ENCODE results near the gene TRHDE.

DNA sequence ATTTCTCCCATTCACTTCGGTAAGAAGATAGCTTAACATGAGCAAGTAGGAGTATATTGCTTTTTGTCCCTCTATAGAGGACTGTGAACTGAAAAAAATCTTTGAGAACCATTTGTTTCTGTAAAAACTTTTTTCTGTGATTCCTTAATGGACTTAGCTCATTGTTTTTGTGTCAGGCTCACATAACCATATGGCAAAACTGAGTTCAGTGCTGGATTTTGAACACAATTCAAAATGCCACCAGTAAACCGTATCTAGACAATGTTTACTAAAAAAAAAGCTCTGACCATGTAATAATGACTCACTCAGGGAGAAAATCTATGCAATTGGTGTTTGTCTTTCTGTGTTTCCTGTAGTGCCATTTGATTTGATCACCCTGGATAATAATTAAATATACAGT is 5.2 kb downstream of the TRHDE start:
- TF ChIP-seq, protein P1, sequence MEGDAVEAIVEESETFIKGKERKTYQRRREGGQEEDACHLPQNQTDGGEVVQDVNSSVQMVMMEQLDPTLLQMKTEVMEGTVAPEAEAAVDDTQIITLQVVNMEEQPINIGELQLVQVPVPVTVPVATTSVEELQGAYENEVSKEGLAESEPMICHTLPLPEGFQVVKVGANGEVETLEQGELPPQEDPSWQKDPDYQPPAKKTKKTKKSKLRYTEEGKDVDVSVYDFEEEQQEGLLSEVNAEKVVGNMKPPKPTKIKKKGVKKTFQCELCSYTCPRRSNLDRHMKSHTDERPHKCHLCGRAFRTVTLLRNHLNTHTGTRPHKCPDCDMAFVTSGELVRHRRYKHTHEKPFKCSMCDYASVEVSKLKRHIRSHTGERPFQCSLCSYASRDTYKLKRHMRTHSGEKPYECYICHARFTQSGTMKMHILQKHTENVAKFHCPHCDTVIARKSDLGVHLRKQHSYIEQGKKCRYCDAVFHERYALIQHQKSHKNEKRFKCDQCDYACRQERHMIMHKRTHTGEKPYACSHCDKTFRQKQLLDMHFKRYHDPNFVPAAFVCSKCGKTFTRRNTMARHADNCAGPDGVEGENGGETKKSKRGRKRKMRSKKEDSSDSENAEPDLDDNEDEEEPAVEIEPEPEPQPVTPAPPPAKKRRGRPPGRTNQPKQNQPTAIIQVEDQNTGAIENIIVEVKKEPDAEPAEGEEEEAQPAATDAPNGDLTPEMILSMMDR (IDR thresholded peaks at IDR 0.05), result no peak
- TF ChIP-seq POLR2A (IDR thresholded peaks at IDR 0.05), result no peak
